ENCODE measurements around the gene UMODL1. TPM values are rescaled to one million over a fixed set of nuclear protein-coding genes. Genes with fewer than 3 reads are reported as not detected.

UMODL1 gene
- total RNA-seq, 1 donor from 2014 or later, result not detected

GRCh38 chr21:42088148-42088547, 17.0 kb downstream of the UMODL1 start:
- peaks cover 14% of the 10 kb centered on the region for H3K27me3 Mint-ChIP-seq (ENCODE audit: unreplicated experiment)
- no peak overlapping the region for H3K4me3 Mint-ChIP-seq (ENCODE audit: unreplicated experiment)
- H3K36me3 Mint-ChIP-seq (ENCODE audit: low read depth, unreplicated experiment), result peaks cover 4% of the 10 kb centered on the region
- no peak for TF ChIP-seq CTCF (IDR thresholded peaks at IDR 0.05; ENCODE audit: unreplicated experiment)
- no peak overlapping the region for H3K27ac Mint-ChIP-seq (ENCODE audit: unreplicated experiment)
- no peak for DNase-seq (ENCODE audit: low spot score)
- H3K4me1 Mint-ChIP-seq (ENCODE audit: unreplicated experiment), result peaks cover 8% of the 10 kb centered on the region
- no peaks in the 10 kb centered on the region for H3K9me3 Mint-ChIP-seq (ENCODE audit: unreplicated experiment)

GRCh38 chr21:42088658-42089057, 17.5 kb downstream of the UMODL1 start:
- no peak for DNase-seq (ENCODE audit: low spot score)
- Mint-ChIP-seq H3K9me3 (ENCODE audit: unreplicated experiment) (no peaks in the 10 kb centered on the region), H3K27ac (ENCODE audit: unreplicated experiment) (no peak overlapping the region)

GRCh38 chr21:42089093-42089631, 18.0 kb downstream of the UMODL1 start:
- DNase-seq (ENCODE audit: low spot score), result no peak
- peaks cover 8% of the 10 kb centered on the region for H3K27me3 Mint-ChIP-seq (ENCODE audit: unreplicated experiment)
- H3K4me1 Mint-ChIP-seq (ENCODE audit: unreplicated experiment), result peaks cover 8% of the 10 kb centered on the region
- no peak overlapping the region for H3K27ac Mint-ChIP-seq (ENCODE audit: unreplicated experiment)
- TF ChIP-seq CTCF (IDR thresholded peaks at IDR 0.05; ENCODE audit: unreplicated experiment), result no peak
- no peaks in the 10 kb centered on the region for H3K9me3 Mint-ChIP-seq (ENCODE audit: unreplicated experiment)
- H3K4me3 Mint-ChIP-seq (ENCODE audit: unreplicated experiment), result no peak overlapping the region
- no peaks in the 10 kb centered on the region for H3K36me3 Mint-ChIP-seq (ENCODE audit: low read depth, unreplicated experiment)

More at GRCh38 chr21:42088658-42089057, 17.5 kb downstream of the UMODL1 start:
- peaks cover 9% of the 10 kb centered on the region for H3K27me3 Mint-ChIP-seq (ENCODE audit: unreplicated experiment)
- no peaks in the 10 kb centered on the region for H3K36me3 Mint-ChIP-seq (ENCODE audit: low read depth, unreplicated experiment)
- no peak overlapping the region for H3K4me3 Mint-ChIP-seq (ENCODE audit: unreplicated experiment)
- TF ChIP-seq CTCF (IDR thresholded peaks at IDR 0.05; ENCODE audit: unreplicated experiment), result no peak
- H3K4me1 Mint-ChIP-seq (ENCODE audit: unreplicated experiment), result peaks cover 8% of the 10 kb centered on the region

- H3K9me3 Mint-ChIP-seq (ENCODE audit: unreplicated experiment), result no peaks in the 10 kb centered on the region
- TF ChIP-seq CTCF (IDR thresholded peaks at IDR 0.05; ENCODE audit: unreplicated experiment), result no peak
- H3K4me1 Mint-ChIP-seq (ENCODE audit: unreplicated experiment), result peaks cover 8% of the 10 kb centered on the region
- H3K36me3 Mint-ChIP-seq (ENCODE audit: low read depth, unreplicated experiment), result no peaks in the 10 kb centered on the region
- no peak for DNase-seq (ENCODE audit: low spot score)
- H3K27me3 Mint-ChIP-seq (ENCODE audit: unreplicated experiment), result peaks cover 8% of the 10 kb centered on the region
- H3K27ac Mint-ChIP-seq (ENCODE audit: unreplicated experiment), result no peak overlapping the region
- no peak overlapping the region for H3K4me3 Mint-ChIP-seq (ENCODE audit: unreplicated experiment)
Measured at GRCh38 chr21:42089665-42090310, 18.7 kb downstream of the UMODL1 start.

GRCh38 chr21:42091899-42092508, 20.9 kb downstream of the UMODL1 start:
- peak; percentile 46 for DNase-seq (ENCODE audit: low spot score)
- Mint-ChIP-seq H3K27ac (ENCODE audit: unreplicated experiment) (no peak overlapping the region), H3K27me3 (ENCODE audit: unreplicated experiment) (peaks cover 8% of the 10 kb centered on the region), H3K4me1 (ENCODE audit: unreplicated experiment) (peaks cover 9% of the 10 kb centered on the region), H3K36me3 (ENCODE audit: low read depth, unreplicated experiment) (peaks cover 4% of the 10 kb centered on the region), H3K4me3 (ENCODE audit: unreplicated experiment) (no peak overlapping the region), H3K9me3 (ENCODE audit: unreplicated experiment) (no peaks in the 10 kb centered on the region)
- no peak for TF ChIP-seq CTCF (IDR thresholded peaks at IDR 0.05; ENCODE audit: unreplicated experiment)

Data from endothelial cell (in vitro differentiated cells).